Stimulated activated CD4-positive, alpha-beta T cell treated with anti-CD3 and anti-CD28 coated beads, Interleukin-12 subunit alpha, Interleukin-12 subunit beta, amount 100 ng/mL, for 48 hours (primary cell): ENCODE data around the gene MTCL3.

Source experiments
- DNase-seq, 3 donors: peaks; one replicate each; pipeline ENCODE4 v3.0.0-alpha.2; 2020; ENCODE audit warnings: low read depth in 2 of 3, low spot score in 1 of 3

Gene MTCL3

GRCh38 chr6:127475135-127475822 is 43.9 kb downstream of the MTCL3 start:
- no peak for DNase-seq

- DNase-seq, result no peak
These were observed 47.5 kb downstream of the MTCL3 start for GRCh38 chr6:127471379-127472255.

- DNase-seq, result no peak
These were observed 50.2 kb downstream of the MTCL3 start for GRCh38 chr6:127468936-127469335.

GRCh38 chr6:127466416-127466815 is 52.7 kb downstream of the MTCL3 start:
- no peak for DNase-seq

- DNase-seq, result peak; percentile 24 to 59 (median 57)
These were observed 54.2 kb downstream of the MTCL3 start for GRCh38 chr6:127464881-127465459.

GRCh38 chr6:127464161-127464880 is 54.8 kb downstream of the MTCL3 start:
- no peak for DNase-seq

- DNase-seq, result no peak
These were observed 56.1 kb downstream of the MTCL3 start for GRCh38 chr6:127463056-127463455.

DNA sequence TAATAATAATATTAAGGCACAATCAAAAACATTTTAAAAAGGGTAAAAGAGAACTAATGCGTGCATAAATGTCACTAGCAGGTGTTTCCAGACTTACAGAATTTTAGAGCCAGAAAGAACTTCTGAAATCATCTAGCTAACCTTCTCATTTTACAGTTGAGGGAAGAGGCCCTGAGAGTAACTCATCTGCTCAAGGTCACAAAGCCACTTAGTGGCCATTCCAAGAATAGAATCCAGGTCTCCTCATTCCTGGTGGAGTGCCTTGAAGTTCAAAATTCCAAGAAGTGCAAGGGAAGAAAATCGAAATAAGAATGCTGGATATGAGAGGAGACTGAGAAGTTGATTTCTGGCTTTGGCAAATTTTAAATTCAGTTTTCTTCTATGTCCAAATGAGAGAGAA is 56.8 kb downstream of the MTCL3 start:
- DNase-seq, result no peak

DNA sequence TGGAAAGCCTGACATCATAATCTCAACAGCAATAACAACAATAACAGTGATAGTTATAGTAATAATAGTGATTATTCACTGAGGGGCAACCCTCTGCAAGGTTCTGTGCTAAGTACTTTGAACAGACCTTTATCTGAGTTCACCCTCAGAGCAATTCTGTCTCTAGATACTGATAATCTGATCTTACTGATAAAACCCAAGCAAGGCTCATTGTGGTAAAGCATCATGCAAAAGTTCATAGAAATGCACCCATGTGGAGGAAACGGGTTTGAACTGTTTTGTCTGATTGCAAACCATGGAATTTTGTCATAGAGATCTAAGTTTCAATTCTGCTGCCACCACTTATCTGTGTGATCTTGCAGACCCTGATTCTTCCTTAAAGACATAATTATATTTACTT is 58.7 kb downstream of the MTCL3 start:
- no peak for DNase-seq

DNA sequence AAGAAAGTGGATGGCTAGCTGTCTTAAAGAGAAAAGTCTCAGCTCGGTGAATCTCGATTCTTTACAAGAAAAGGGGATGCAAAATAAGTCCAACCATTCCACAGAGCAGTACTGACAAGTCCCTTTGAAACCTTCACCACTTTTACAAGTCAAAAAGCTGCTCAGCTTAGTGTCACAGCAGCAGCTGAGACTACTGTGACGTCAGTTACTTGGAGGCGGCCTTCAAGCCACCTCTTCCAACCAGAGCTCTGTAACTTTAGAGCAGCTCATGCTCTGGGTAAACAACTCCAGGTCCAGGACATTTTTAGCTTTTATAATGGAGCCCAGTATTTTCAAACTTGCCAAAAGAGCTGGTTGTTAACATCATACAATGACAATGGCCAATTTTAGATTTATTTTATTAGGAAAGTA is 59.9 kb downstream of the MTCL3 start, which contains the start of gene KIAA0408:
Gene KIAA0408, minus strand, starts transcription at position 159 of the 411 bp plus-strand sequence. CDS start 5,408 bp downstream, outside the sequence.
- DNase-seq, result no peak

DNA sequence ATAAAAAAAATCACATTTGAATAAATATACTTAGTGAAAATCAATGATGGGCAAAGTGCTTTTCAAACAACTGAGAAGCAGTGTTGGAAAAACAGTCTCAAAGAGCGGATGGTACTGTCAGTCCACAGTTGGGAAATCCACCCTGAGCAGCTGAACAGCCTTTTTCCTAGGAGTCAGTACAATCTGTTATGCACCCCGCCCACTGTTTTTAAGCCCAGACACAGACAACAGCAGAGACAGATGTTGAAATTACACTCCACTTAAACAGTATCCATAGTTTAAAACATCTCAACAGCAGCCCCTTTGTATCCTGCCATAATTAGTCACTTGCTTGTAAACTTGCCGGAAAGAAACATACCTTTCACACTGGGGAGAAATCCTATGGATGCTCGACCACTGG is 60.3 kb downstream of the MTCL3 start:
- no peak for DNase-seq

- no peak for DNase-seq
These were observed 60.9 kb downstream of the MTCL3 start for GRCh38 chr6:127458222-127458621.

DNA sequence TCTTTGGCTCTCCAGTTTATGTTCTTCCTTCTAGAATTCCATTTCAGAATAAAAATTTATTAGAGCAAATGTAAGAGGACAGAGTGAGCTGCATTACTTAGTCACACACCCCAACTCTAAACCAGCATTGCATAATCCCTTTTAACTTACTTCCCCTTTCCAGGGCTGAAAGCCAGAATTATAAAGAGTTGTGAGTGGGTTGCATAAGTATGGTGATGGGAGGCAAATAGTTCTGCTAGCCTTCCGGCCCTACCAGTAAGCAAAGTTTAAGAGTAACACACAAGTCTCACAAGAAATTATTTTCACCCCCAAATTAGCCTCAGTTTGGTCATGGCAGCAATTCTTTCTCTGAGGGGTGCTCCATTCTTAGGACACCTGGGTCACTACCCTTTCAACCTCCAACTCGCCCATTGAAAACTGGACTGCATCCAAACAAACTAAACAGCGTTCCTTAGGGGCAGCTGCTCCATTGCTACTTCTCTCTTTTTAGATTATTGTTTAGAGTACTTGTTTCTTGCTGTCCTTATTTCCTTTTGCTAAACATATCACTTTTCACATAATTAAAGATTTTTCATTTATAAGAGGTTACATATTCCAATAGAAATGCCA is 61.6 kb downstream of the MTCL3 start:
- no peak for DNase-seq

GRCh38 chr6:127456465-127456864 is 62.7 kb downstream of the MTCL3 start:
- DNase-seq, result no peak

GRCh38 chr6:127453845-127454619 is 65.1 kb downstream of the MTCL3 start:
- DNase-seq, result no peak

GRCh38 chr6:127452803-127453202 is 66.3 kb downstream of the MTCL3 start:
- DNase-seq, result no peak

DNA sequence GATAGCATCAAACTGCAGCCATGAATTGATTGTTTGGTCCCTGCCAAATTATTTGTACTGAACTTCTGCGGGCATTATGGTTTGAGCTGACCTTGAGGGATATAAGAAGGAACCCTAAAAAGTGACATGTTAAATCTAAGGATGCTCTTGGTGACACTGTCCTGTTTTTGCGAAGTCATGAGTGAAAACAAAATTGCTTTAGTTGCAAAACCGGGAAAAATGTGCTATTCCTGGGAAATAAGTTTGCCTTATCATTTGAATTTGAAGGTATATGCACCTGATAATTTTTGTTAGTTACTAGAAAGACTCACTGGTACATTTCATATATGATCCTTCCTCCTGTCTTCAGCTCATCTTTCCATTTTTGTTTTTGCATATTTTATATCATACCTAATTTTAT is 67.7 kb downstream of the MTCL3 start:
- no peak for DNase-seq

- no peak for DNase-seq
These were observed 71.4 kb downstream of the MTCL3 start for GRCh38 chr6:127447780-127448179.

- DNase-seq, result no peak
These were observed 72.8 kb downstream of the MTCL3 start for GRCh38 chr6:127446356-127446755.

GRCh38 chr6:127441881-127442280 is 77.3 kb downstream of the MTCL3 start:
- no peak for DNase-seq
